ENCODE measurements around the gene PDAP1. TPM values are rescaled to one million over a fixed set of nuclear protein-coding genes. Genes with fewer than 3 reads are reported as not detected.
A peak's percentile ranks its signal among the peaks of the same experiment; 100 is the strongest.
"Not testable (repeated sequence)": the region's sequence is repeated elsewhere in the genome, so short reads cannot be mapped to it uniquely, and the experiment has no call there.

The PDAP1 gene
- total RNA-seq, 4 donors from 2014 or later = 65.4 to 107 (median 68.8) TPM

- DNase-seq (ENCODE audit: low spot score in 2 of 2); H3K9me3 ChIP-seq; H3K27me3 ChIP-seq; H3K4me3 ChIP-seq; H3K27ac ChIP-seq: not testable (repeated sequence)
- WGBS, 2 donors = 85 to 93% methylated on average over 14 of the region's 14 CpGs
- peaks cover 0 to 35% (median 4%) of the 10 kb centered on the region in 4 donors for H3K4me1 ChIP-seq
- peak in 1 of 5 experiments; percentile 3 for TF ChIP-seq CTCF (IDR thresholded peaks at IDR 0.05)
- peaks cover 0 to 75% (median 11%) of the 10 kb centered on the region in 3 donors for H3K36me3 ChIP-seq
Measured at GRCh38 chr7:99387239-99387635, 21.2 kb downstream of the PDAP1 start.

- Histone ChIP-seq H3K27me3 (no peaks in the 10 kb centered on the region), H3K9me3 (no peaks in the 10 kb centered on the region), H3K27ac (peak overlapping the region in 2 of 4 donors; percentile 53 to 72), H3K4me3 (no peak overlapping the region), H3K4me1 (peaks cover 0 to 37% (median 6%) of the 10 kb centered on the region in 4 donors), H3K36me3 (peaks cover 0 to 73% (median 11%) of the 10 kb centered on the region in 3 donors)
- TF ChIP-seq POLR2A (IDR thresholded peaks at IDR 0.05) (no peak), CTCF (IDR thresholded peaks at IDR 0.05) (peak in 2 of 5 experiments; percentile 7 to 27)
- 84 to 88% methylated on average over 9 of the region's 9 CpGs for WGBS, 2 donors
- DNase-seq (ENCODE audit: low spot score in 2 of 2) = no peak
Measured at GRCh38 chr7:99386584-99387238, 21.7 kb downstream of the PDAP1 start.

GRCh38 chr7:99385564-99385963 lies 22.8 kb downstream of the PDAP1 start:
- Histone ChIP-seq H3K27ac (peak overlapping the region in 2 of 4 donors; percentile 53 to 72), H3K27me3 (no peaks in the 10 kb centered on the region), H3K4me1 (peaks cover 4 to 49% (median 17%) of the 10 kb centered on the region in 4 donors), H3K36me3 (peaks cover 0 to 65% (median 11%) of the 10 kb centered on the region in 3 donors), H3K4me3 (no peak overlapping the region), H3K9me3 (no peaks in the 10 kb centered on the region)
- DNase-seq (ENCODE audit: low spot score in 2 of 2) = no peak
- no peak for TF ChIP-seq EP300 (IDR thresholded peaks at IDR 0.05)
- TF ChIP-seq POLR2A (IDR thresholded peaks at IDR 0.05) = no peak
- no peak for TF ChIP-seq CTCF (IDR thresholded peaks at IDR 0.05)
- 47 to 65% methylated on average over 3 to 8 of the region's 8 CpGs for WGBS, 2 donors

- Histone ChIP-seq H3K9me3 (no peaks in the 10 kb centered on the region), H3K36me3 (peaks cover 0 to 54% (median 7%) of the 10 kb centered on the region in 3 donors), H3K4me1 (peaks cover 4 to 59% (median 28%) of the 10 kb centered on the region in 4 donors), H3K27me3 (no peaks in the 10 kb centered on the region), H3K4me3 (no peak overlapping the region), H3K27ac (peak overlapping the region in 1 of 4 donors; percentile 55)
- no peak for TF ChIP-seq POLR2A (IDR thresholded peaks at IDR 0.05)
- no peak for TF ChIP-seq CTCF (IDR thresholded peaks at IDR 0.05)
- WGBS, 2 donors = 82 to 85% methylated on average over 4 of the region's 4 CpGs
- DNase-seq (ENCODE audit: low spot score in 2 of 2) = no peak
Measured at GRCh38 chr7:99384523-99384922, 23.9 kb downstream of the PDAP1 start.

DNA sequence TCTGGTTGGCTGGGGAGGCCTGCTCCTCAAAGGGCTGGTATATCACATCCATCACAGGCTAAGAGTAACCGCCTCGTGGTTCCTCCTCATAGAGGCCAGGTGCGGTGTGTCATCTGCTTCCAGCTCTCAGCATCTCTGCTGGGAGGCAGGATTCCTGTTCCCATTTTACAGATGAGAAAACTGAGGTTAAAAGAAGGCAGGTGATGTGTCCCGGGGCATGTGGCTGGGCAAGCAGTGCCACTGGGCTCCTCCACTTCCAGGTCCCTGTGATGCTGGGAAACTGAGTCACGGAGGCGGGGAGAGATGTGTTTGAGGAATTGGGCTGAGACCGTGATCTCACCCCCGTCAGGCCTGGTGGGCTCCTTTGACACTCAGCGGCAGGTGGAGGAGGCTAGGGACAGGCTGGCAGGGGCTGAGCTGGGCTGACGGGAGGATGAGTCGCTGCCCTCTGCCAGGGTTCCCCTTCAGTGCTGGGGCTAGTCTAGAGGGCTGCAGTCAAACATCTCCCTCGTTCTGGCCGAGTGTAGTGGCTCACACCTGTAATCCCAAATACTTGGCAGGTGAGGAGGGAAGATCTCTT lies 24.5 kb downstream of the PDAP1 start:
- DNase-seq (ENCODE audit: low spot score in 2 of 2) = no peak
- Histone ChIP-seq H3K27me3 (no peaks in the 10 kb centered on the region), H3K27ac (peak overlapping the region in 1 of 4 donors; percentile 55), H3K4me1 (peaks cover 4 to 65% (median 33%) of the 10 kb centered on the region in 4 donors), H3K4me3 (no peak overlapping the region), H3K9me3 (no peaks in the 10 kb centered on the region), H3K36me3 (peaks cover 0 to 48% (median 7%) of the 10 kb centered on the region in 3 donors)
- 90% methylated on average over 10 to 13 of the region's 13 CpGs for WGBS, 2 donors
- TF ChIP-seq EP300 (IDR thresholded peaks at IDR 0.05) = no peak

Measured in tibial nerve (tissue), 4 donors.